Myocyte (in vitro differentiated cells): ENCODE data around the gene PTPRE. TPM values are rescaled to one million over a fixed set of nuclear protein-coding genes. Genes with fewer than 3 reads are reported as not detected.

Experiments
- DNase-seq: peaks from one replicate; pipeline ENCODE4 v3.0.0-alpha.2; 2012; ENCODE audit warnings: low read depth
- total RNA-seq: library from RNA; depleted of rRNA; stranded (reverse); fragments of >200 nt; gene quantifications from 2 replicates; pipeline ENCODE4 v1.2.3, GENCODE V29; 2014

Gene PTPRE
- total RNA-seq, 1 donor from 2014 or later = 5.5 TPM

DNA sequence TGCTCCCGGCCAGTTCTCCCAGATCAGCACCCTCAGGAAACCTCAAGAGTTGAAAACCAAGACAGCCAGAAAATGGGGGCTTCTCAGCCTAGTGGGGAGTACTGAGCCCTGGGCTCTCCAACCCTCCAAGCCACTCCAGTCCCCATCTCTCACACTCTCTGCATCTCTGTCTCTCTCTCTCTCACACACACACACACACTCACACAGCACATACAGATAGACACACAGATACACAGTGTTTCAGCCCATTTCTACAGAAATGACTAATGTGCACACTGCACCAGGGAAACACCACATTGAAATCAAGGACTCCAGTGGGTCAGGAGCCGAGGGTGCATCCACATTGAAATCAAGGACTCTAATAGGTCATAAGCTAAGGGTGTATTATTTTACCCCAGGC, 111.8 kb downstream of the PTPRE start:
- DNase-seq = no peak

DNA sequence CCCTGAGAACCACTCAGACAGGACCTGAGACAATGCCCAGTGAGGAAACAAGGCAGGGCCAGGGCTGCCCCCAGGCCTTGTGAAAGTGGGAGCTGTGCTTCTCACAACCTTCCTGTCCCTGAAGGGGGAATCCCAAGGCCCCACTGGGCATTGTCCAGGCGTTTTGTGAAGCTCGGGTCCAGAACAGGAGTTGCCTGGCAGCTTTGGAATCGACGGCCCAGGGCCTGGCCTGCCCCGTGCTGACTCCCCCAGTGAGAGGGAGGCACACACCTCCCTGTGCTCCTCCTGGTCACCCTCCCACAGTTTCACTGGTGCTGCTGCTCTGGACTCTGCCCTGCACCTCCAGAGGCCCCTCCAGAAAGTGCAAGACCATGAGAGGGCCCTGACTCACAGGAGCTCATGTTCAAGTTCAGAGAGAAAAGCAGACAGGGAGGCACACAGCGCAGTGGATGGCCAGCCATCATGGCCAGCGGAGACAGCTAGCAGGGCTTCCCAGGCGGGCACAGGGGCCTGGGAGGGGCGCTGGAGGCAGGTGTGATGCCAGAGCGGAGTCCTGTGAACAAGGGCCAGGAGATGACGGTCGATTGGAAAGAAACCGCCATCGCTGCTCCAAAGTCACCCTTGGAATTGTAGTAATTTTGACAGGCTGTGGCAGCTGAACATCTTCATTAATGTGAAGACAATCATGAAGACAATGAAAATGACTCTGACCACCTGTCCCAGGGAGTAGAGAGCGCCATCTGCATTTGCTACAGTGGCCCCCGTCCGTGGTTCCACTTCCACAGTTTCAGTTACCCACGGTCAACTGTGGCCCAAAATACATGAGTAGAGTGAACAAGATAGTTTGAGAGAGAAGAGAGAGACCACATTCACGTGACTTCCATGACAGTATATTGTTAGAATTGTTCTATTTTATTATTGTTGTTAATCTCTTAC, 115.6 kb downstream of the PTPRE start:
- DNase-seq = peak; percentile 62

DNA sequence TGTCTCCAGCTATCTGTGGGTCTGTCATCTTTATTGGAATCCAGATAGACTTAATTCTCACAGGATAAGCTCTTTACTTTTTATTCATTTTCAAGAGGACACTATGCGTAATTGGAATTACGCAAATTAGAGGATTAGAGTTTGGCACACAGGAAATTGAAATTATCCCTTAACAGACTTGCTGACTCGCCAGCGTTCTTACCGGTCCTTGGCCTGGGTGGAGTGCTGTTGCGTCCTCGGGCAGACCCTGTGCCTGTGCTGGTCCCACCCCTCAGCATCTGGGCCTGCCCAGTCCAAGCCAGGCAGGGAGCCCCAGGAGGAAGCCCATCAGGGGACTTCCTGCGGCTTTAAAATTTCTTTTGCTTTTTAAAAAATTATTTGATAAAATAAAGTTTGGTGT, 117.5 kb downstream of the PTPRE start:
- DNase-seq = no peak

DNA sequence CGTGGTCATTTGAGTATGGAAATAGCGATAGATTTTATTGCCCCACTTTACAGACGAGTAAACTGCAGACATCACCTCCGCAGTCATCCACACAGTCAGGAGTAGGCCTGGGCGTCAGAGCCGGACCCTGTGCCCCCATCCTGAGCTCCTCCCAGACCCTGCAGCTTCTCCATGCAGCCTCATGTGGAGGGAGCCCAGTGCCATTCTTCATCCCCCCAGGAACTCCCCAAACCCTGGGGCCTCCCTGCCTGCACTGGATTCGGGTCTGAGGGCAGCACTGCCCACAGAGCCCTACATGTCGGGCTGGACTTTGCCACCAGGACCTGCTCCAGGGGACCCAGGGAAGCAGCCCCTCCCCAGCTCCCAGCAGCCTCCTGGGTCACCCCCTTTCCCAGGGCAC, 118.5 kb downstream of the PTPRE start:
- DNase-seq = no peak

DNA sequence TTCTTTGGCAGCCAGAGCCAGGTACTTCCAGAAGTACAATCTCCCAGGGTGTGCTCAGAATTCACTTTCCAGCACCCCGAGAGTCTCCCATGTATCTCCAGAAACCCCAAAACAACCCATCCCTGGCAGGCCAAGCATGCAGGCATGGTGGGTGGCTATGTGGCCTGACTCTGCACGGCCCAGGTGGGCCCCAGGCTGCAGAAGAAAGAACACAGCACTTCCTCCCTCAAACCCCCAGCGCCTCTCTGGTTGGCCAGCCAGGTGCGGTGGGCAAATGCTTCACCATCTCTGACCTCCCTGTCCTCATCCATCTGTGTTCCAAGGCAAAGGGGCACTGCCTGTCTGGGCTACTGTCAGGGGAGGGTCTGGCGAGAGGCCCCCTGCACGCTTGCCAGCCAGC, 119.0 kb downstream of the PTPRE start:
- DNase-seq = no peak

DNA sequence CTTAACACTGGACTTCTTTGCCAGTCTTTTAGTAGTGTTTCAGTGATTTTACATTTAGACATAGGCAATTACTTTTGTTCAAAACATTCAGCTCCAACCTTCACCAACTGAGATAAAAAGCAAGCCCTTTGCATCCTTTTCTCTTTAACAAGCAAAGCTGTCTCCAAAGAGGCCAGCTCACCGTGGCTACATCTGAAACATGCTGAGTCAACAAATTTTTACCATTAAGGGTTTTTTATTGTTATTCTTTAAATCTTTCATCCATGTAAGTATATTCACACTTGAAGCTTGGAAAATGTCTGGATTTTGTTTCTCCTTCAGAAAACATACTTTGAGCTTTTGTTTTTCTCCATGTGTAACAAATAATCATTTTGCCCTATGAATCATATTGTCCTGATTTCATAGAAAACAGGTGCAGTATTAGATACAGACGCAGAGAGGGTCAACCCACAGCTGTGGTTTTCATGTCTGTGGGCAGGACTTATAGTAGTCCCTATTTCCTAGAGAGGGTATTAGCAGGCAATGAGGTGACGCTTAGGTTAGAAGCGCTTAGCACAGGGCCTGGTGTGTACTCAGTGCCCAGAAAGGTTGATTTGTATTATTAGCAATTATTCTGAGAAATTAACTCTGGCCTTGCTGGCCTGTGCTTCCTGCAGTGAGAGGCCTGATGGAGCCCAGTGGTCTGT, 119.9 kb downstream of the PTPRE start:
- peak; percentile 70 for DNase-seq

DNA sequence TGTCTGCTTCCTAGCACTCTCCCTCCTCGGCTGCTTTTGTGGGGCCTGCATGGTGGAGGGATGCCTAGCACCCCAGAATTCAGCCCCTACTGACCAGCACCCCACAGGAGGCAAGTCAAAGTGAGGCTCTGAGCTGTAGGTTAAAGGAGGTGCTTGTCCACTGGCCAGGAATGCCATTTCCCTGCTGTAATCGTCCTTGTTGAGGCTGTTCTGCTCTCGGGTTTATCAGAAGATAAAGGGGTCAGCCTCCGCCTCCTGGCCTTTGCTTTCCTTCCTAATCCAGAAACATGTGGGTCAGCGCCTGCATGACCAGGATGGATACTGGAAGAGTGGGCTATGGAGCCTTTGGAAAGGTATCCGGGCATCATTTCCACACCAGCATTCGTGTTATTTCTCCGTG, 120.4 kb downstream of the PTPRE start:
- no peak for DNase-seq

DNA sequence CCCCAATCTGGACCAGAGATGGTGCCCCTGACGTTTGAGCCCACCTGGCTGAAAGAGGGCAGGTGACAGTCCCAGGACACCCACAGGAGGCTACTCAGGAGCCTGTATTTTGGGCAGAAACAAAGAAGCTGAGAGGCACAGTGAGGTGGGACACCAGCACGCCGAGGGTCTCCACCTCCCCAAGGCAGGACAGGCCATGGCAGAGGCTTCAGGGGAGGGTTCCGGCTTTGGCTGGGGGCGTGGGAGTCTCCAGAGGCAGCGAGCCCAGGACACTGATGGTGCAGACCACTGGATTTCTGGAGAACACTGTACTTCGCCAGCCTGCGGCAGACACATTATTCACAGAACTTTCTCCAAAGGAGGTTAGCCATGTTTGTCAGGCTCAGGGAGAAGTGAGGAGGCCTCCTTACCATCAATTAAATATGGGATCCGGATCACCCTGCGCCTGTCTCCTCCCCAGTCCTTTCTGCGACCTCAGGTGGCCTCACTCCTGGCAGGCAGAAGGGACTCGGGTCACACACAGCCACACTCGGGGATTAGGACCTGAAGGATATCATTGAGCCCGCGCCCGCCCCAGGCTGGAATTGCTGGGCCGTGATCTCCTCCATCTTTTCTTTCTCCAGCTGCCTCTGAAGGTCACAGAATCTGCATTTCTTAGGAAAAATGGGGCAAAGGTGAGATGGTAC, 121.1 kb downstream of the PTPRE start:
- no peak for DNase-seq

DNA sequence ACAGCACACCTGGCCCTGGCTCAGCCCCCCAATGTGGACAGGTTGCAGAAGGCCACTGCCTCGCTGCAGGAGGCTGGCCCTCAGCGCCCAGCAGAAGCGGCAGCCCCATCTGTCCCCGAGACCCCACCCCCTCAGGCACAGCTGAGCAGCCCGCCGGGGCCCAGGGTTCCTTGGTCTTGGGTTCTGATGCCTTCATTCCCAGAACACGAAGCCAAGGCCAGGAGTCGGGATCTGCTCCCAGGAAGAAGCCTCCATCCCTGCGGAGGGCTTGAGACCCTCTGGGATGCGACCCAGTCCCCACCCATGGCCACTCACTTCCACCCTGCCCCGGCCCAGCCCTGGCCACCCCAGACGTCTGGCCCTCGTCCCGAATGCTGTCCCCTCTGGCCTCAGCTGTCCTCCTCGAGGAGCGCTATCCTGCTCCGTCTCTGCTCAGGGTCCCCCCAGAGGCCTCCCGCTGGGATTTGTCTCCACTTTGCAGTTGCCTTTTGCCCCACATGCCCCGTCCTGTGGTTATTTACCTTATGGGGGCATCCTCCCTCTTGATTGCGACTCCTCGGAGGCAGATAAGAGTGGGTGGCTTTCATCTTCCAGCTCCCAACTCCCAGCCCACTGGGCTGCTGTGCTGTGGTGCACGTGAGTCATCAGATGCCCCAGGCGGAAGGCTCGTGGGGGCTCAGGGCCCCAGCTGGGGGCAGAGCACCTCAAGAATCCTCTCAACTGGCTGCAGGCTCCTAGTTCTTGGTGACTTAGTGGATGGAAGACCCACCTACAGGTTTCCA, 121.8 kb downstream of the PTPRE start:
- no peak for DNase-seq

DNA sequence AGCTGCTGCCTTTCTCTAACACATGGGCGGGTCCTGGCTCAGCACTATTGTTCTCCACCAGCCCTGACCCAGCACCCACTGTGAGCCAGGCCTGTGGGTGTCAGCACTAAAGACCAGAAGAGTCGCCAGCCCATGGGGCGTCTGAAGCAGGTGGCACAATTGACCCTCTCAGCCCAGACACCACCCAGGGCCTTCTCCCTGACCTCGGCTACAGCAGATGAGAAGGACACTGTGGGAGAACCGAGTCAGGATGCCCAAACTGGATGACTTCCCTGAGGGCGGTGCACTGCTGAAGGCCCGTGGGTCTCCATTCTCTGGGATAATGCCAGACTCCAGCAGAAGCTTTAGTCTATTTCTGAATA, 122.4 kb downstream of the PTPRE start:
- no peak for DNase-seq

DNA sequence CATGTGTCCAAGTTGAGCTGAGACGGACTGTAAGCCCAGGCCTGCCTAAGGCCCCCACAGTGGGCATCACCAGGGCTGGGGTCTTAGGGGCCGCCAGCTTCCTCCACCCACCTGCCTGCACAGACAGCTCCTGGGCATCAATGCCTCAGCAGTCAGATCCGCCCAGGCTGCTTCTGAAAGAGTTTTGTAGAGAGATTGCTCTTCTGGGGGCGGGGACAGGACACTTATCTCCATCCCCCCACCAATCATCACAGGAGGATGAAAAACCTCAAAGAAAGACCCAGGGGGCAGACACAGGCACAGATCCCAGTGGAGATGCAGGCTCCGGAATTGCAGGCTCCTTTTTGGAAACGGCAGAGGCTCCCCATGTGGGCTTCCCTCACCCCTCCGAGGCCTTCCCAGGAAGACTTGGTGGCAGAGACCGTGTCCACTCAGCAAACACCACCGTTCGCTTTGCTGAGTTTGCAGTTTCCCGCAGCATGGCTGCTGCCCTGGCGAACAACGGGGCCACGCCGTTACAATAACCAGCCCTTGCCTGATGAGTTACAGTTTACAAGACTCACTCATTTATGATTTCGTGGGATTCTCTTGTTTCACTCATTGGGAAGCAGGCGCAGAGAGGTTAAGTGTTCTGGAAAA, 122.9 kb downstream of the PTPRE start:
- no peak for DNase-seq

DNA sequence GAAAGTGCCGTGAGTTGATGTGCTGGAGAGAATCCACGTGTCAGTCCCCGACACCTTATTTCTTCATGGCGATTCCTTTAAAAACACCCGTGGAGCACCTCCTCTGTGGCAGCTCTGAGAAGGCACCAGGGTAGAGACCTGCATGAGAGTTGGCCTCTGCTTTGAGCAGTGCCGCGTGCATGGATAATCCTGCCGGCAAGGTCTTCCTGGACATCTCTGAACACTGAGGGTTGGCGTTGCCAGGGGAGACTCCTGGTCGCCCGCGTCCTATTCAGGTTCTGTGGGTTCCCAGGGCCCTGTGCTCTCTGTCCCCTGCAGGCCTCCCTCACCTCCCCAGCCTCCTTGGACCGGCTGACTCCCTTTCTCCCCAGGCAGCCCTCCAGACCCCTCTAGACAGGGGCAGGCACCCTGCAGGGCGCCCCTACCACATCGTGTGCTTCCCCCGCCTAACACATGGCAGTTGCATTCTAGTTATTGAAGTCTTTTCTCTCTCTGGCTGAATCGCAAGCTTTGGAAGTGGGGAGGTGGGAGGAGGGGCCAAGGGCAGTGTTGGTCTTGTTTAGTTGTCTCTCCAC, 123.7 kb downstream of the PTPRE start:
- no peak for DNase-seq

DNA sequence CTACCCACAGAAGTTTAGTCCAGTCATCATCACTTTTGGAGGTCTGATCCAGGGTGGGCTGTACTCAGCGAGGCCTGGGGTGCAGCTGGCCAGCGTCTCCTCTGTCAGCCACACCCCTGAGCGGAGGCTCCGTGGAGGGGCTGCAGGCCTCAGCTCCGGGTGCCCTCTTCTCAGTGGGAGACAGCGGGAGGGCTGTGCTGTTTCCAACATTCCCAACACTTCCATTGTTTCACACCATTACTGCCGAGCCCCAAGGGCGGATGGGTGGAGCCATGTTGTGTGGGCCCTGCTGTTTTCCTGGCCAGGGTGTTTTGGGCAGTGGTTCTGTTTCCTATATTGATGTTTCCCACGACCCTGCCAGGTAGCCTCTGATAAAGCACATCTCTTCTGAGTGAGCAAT, 124.3 kb downstream of the PTPRE start:
- no peak for DNase-seq

DNA sequence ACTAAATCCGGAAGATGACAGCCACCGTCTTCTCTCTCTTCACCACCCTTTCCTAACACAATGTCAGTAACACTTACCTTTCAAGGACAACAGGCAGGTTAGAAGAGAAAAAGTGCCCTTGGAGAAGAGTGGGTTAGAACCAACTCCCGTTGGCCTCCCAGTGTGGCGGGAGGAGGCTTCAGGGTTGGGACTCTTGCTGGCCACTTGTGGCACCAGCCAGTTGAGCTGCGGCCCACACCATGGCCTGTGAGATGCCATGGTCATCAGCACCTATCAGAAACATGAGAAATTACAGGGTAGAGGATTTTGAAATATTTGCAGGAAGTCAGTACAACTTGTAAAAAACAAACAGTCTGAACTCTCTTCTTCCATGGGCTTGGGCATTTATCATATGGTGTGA, 125.6 kb downstream of the PTPRE start:
- no peak for DNase-seq

DNA sequence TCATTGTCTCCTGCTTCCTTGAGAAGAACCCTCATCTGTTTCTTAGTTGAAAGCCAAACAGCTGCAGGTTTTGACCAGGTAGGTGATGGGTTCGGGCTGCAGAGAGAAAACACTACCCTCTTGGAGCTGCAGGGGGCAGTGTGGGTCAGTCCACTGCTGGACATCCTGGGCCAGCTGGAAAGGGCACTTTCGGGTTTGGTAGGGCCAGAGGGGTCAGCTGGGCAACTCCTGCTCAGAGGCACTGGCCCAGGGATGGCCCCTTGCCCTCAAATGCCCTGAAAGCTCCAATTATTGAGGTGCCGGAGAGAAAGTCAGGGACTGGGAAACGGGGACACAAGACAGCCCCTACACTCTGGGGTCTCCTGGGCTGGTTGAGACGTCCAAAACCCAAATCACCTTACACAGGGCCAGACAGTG, 128.7 kb downstream of the PTPRE start:
- peak; percentile 55 for DNase-seq

DNA sequence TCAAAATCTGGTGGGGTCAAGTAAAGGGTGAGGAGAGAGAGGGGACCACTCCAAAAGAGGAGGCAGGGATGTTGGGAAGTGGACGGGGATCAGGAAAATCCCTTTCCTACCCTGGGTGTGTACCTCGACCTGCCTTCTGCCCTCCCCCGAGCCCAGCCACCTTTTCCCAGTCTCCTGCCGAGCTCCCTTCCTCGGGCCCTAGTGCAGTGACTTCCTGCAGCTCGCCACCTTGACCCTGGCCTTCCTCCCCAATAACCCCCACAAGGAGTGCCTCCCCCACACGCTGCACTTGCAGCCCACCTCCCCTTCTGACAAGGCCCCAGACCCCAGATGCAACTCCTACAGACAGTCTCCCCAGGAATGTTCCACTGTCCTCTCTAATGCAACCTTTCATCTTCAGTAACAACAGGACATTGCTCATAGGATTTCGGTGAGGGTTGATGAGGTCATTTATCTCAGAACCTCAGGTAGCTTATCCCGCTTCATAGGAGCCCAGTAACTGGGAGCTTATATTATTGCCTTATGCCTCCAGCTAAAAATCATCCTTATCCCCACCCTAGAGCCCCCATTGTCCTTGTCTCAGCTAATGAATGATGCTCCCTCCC, 129.2 kb downstream of the PTPRE start:
- no peak for DNase-seq

DNA sequence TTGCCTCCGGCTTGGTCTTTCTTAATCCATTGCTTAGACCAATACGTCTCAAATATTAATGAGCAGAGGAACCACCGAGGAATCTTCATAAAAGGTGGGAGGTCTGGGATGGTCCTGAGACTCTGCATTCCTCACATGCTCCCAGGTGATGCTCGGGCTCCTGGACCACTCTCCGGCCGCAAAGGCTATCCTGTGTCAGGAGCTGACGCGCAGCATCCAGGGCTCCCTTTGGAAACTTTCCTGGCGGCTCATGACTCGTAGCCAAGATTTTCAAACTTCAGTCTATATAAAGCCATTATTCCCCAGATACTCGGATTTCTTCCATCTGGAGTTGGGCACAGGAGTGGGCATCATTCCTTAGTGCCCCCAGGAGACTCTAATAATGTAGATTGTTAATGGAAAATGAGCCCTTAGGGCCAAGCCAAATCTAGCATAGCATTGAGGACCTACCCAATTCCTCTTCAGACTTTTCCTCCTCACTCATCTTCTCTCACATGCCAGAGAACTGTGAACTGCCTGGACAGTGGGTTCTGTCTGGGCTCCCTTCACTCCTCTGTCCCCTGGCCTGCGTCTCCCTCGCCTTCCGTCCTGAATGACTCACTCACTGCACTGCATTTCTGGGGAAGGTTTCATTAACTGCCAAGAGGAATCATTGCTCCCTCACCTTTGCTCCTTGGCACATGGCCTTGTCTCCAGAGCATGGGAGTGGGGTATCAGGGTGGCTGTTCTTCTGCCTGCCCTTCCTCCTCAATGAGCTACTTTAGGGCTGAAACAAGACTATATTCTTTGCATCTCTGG, 130.0 kb downstream of the PTPRE start:
- DNase-seq = peak; percentile 18

DNA sequence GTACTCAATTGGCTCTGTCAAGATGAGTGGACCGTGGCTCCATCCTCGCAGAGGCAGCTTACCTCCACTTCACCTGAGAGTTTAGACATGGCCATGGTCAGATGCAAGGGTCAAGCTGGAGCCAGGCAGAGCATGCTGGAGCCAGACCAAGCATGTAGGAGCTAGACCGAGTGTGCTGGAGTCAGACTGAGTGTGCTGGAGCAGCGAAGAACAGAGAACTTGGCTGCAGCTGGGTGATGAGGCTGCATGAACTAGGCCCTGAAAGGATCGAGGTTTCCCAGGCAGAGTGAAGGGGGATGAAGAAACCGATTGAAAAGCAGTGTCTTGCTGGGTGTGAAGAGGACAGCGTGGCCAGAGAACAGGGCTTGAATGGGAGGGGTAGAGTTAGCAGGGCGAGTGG, 133.2 kb downstream of the PTPRE start:
- DNase-seq = no peak

DNA sequence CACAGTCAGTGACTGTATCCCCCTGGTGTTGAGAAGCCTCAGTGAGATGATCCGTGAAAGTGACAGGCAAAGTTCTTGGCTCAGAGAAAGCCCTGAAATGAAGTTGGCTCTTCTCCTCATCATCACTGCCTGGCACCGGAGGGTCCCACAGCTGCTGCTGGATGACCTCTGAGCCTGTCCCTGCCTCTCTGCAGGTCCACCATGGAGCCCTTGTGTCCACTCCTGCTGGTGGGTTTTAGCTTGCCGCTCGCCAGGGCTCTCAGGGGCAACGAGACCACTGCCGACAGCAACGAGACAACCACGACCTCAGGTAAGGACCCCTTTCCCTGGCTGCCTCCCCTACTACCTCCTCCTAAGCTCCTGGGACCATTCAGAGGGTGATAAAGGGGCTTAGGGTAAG, 133.8 kb downstream of the PTPRE start:
- DNase-seq = no peak
